HG03196 (cell line): ENCODE data around the gene PPT2.
"Not testable (repeated sequence)": the region's sequence is repeated elsewhere in the genome, so short reads cannot be mapped to it uniquely, and the experiment has no call there.

Experiments used
- ATAC-seq: cut with Tn5 transposase; IDR thresholded peaks from one replicate; pipeline ENCODE4 v1.9.1; 2021; ENCODE audit not compliant: unreplicated experiment

PPT2 gene

DNA sequence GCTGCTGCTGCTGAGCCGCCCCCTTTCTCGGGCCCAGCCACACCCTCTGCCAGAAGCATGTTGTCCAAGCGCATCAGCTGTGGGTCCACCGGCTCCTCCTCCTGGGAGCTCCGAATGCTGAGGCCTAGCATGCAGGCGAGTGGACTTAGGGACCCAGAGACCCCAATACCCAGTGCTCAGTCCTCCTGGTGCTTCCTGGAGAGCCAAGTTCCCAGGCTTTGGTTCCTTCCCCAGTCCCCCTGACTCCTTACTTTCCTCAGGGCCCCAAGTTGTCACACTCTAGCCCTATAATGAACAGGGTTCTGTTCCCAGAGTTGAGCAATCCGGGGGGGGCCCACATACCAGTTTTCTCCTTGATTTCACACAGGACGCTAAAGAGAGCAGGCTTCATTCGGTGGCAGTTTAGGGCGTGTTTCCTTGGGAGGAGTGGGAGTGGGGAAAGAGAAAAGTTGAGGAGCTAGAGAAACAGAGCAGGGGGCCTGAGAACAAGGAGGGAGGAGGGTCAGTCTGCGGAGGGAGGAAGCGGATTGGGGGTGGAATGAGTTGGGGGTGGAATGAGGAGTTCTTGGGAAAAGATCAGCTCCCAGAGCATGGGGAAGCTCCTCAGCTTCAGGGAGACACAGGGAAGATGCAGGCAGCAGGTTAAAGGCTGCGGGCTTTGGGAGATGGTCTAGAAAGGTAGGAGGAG lies 34.6 kb downstream of the PPT2 start:
- no peak for ATAC-seq

- ATAC-seq, result no peak
Measured at GRCh38 chr6:32189069-32189741, 35.3 kb downstream of the PPT2 start.

GRCh38 chr6:32189742-32190053 lies 35.8 kb downstream of the PPT2 start:
- no peak for ATAC-seq

DNA sequence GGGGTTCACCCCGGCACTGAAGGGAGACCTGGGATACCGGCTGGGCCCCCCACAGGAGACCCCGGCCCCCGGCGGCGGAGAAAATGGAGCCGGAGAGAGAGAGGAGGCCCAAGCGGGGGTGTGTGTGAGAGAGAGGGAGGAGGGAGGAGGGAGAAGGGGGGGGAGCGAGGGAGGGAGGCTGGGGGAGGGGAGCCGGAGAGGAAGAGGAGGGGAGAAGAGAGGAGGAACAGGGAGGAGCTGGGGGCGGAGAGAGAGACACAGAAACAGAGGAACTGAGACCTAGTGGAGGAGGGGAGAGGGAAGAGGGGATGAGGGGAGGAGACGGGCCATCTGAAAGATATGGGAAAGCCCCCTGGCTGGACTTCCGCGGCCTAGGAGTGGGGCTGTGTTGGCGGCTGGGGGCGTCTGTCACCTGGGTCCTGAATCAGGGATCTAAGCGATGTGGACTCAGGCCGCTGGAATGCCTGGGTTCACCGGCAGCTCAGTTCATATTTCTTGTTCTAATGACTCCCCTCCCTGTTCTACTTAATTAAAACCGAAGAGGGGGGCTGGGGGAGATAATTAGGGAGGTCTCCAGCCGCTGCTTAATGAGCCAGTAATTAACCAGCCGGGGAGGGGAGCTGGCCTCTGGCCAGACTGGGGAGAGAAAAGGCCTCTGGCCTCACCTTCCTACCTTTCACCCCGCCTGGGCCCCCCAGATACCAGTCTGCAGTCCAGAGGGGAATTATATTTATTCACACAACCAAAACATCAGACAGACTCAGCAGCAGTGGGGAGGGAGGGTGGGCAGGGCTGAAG lies 36.3 kb downstream of the PPT2 start, which contains the start of gene PBX2:
Gene PBX2, minus strand, starts transcription at position 149 of the 798 bp plus-strand sequence. CDS start 287 bp downstream, outside the sequence.
- ATAC-seq, result peak; percentile 50

DNA sequence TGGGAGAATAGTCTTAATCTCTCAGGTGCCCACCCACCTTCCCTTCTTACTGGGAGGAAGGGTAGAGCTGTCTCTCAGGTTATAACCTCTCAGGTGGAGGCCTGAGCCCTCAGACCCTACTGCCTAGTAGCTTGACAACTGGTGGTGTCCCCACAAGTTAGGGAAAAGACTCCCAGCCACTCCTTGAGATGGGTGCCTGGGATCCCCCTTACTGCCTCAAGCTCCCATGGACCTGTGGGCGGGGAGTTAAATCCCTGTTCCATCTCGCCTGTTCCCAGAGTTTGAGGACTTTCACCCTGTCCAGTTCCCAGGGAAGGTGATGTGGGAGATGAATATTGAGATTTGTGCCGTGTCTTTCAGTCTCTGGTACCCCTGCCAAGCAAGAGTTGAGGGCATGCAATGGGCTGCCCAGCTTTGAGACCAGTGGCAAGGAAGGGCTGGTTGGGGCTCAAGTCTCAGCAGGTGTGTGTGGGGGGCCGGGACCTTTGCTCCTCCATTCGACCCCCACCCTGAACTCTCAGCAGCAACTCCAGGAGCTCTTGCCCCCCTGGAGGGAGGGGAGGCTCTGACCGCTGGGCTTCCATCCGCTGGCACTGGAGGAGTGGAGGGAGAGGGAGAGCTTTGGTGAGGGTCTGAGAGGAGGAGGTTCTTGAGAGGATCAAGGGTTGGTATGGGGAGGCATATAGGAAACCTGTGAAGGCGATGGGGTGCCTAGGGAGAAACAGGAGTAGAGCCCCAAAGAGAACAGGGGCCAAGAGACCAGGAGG lies 37.2 kb downstream of the PPT2 start:
- no peak for ATAC-seq

DNA sequence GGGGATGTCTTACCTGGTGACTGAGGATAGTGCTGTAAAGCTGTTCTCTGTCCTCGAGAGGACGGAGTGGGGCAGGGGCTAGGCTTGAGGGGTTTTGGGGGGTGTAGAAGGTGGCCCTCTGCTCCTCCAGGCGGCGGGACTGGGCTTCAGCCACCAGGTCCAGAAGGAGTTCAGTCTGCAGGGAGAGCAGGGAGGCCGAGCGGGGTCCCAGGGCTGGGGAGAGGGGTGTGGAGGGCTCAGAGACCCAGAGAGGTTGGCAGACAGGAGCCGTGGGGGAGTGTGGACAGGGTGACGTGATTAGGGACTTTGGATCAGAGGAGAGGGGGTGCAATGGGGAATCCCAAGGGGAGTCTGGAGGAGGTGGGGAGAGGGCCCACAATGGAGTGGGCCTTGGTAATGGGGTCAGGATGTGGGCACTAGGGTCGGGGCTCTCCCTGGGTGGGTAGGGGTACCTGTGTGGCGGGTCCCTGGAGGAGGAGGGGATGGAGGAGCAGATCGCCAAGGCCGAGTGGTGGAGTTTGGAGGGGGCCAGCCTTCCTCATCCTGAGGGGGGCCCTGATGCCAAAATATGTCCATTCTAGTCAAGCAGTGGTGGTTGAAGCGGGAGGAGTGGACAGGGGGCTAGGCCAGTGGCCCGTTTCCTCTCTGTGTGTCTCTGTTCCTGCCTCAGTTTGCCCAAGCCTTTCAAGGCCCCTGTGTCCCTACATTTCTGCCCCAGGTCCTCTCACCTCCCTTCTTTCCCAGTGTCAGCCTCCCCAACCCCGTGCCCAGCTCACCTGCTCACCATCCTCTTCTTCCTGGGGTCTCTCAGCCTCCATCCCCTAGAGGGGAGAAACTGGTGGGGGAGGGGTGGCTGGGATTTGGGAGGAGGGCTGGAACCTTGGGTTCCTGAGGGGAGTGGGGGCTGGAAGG lies 38.0 kb downstream of the PPT2 start:
- no peak for ATAC-seq

DNA sequence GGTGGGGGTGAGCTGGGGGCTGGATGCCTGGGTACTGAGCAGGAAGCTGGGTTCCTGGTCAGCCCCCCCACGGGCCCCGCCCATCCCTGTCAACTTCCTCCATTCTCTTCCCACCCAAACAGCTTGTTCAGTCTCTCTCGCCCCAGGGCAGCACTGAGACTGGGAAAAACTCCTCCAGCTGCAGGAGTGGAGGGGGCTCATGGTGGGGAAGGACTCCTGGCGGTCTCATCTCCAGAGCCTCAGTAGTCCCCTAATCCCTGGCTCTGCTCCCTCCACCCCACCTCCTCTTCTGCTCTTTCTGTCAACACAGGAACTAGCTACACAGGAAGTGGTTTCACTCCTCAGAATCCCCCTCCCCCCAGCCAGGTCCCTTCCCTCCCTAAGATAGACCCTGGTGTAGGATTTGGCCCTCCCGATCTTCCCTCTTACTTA lies 38.7 kb downstream of the PPT2 start, which contains the start of gene GPSM3:
Gene GPSM3, minus strand, starts transcription at position 36 of the 432 bp plus-strand sequence. CDS start 130 bp downstream, outside the sequence.
- ATAC-seq, result no peak

- ATAC-seq, result not testable (repeated sequence)
Measured at GRCh38 chr6:32193096-32193495, 39.2 kb downstream of the PPT2 start.

DNA sequence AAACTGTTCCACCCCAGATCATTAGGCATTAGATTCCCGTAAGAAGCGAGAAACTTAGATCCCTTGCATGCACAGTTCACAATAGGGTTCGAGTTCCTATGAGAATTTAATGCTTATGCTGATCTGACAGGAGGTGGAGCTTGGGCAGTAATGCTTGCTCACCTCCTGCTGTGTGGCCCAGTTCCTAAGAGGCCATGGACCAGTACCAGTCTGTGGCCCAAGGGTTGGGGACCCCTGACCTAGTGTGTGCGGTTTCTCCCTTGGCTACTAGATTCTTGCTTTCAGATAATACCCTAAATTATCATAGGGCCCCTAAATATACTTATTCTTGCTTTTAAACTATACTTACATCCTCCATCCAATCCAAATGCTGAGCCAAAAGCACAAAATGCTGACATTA lies 40.4 kb downstream of the PPT2 start:
- ATAC-seq, result no peak

- no peak for ATAC-seq
Measured at GRCh38 chr6:32194825-32195651, 41.1 kb downstream of the PPT2 start.

DNA sequence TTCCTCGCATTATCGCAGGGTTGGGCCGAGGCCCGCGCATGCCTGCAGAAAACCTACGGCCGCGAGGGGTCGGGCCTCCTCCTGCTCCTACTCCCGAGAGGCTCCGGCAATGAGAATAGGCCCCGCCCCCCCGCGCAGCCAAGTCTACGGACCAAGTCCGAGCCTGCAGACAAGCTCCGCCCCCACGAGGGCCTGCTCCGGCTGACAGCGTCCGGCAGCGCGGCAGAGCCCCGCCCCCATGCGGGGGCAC lies 41.6 kb downstream of the PPT2 start:
- peak; percentile 65 for ATAC-seq

DNA sequence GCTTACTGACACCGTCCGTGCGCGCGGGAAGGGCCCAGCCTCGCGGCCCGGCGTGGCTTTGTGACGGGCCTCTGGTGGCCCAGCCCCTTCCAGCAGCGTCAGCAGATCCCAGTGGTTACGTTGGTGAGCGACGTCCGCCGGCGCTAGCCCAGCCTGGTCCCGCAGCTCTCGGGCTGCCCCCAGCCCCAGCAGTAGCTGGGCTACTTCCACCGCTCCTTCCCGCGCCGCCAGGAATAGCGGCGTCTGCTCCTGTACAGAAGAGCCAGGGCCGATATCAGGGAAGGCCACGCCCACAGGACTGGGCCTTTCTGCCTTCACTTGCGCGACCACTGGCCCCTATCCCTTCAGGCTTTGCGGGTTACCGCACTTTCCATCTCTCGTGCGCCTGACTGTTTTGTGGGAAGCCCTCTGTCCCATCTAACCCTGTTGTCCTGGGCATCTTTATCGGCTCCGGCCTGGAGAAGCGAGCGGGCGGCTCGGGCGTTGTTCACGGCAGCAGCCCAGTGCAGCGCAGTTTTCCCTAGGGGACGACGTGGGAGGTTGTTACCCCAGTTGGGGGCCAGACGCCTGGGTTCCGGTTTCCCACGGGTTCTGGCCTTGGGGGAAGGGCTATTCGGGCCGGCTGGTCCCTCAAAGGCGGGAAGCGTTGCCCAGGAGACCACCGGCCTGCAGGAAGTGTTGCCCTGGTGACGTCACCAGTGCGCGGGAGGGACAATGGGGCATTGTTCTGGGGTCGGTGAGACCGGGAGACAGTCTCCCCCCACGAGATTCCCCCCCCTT lies 42.2 kb downstream of the PPT2 start:
- ATAC-seq, result peak; percentile 75

DNA sequence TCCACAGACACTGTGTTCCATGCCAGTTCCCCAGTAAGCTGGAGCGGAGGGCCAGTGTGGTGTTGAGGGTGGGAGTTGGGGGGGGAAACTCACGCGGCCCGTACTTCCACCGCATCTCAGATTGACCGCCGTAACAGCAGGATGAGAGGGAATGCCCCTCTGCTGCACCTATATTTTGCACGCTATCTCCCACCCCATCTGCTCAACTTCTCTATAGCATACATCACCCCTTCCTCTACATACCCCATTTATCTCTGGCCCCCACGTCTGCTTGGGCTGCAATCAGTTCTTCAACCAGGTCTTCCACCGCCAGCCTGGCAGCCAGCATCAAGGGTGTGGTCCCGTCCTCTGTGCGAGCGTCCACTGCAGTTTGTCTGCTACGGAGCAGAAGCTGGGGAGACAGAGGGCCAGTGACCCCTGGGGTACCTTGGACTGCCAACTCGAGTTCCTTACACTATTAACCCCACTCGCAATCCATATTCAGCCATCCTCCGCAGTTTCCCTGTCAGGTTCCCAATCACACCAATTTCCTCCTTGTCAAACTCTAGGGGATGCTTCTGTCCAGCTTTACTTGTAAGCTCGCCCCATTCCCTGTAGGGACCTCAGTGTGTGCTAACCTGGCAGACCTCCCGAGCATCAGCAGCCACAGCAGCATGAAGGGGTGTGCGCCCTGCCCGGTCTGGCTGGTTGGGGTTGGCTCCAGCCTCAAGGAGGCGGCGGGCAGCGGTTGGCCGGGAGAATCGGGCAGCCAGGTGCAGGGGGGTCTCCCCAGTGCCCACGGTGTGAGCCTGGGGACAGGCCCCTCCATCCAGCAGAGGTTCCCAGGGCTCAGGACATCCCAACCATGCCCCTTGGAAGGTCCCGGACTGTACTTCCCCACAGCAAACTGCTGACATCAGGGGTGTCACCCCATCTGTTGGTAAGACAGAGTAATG lies 43.0 kb downstream of the PPT2 start:
- no peak for ATAC-seq

GRCh38 chr6:32198345-32198696 lies 44.4 kb downstream of the PPT2 start:
- ATAC-seq, result no peak

DNA sequence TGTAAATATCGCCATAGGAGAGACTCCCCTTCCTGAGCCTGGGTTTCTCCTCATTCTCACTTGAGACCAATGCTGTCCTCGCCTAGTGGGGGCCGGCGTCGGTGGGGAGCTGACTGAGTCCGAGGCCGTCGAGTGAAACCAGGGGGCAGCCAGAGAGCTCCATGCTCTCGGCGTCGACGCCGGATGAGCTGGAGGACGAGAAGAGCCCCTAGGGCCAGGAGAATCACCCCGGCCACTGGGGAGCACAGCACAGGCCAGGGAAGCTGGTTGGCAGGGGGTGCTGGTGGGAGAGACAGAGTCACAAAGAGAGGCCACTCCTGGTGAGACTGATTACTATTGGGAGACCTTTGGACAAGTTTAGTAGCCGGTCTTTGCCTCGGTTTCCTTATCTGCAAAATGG lies 44.9 kb downstream of the PPT2 start:
- no peak for ATAC-seq

DNA sequence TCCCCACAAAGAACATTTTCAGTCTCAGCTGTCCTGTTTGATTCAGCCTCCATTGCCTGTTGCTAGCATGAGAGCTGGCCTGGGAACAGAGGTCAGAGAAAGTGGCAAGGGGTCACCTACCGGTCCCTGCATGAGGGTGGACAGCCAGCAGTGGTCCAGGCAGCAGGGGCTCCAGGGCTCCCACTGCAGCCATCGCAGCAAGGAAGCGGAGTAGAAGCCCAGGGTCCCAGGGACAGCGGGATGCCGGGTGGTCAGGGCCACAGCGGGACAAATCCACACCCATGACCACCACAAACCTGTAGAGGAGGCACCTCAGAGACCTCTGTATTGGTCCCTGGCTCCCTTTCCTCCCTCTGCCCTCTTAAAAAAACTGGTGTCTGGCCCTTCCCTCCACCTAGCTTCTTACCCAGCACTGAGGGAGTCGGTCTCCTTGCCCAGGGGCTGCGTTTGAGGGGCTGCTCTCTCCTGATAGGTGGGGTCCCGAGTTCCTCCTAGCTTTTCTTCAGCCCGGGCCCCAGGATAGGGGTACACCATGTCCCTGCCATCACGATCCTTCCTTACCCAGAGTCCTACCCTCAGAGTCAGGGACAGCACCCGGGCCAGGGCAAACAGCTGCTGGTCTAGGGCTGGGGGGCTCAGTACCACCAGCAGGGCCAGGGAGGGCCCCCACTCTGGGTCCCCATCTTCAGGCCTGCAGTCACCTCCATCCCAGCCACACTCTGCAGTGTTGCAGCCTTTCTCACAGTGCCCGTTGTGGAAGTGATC lies 47.0 kb downstream of the PPT2 start:
- no peak for ATAC-seq

DNA sequence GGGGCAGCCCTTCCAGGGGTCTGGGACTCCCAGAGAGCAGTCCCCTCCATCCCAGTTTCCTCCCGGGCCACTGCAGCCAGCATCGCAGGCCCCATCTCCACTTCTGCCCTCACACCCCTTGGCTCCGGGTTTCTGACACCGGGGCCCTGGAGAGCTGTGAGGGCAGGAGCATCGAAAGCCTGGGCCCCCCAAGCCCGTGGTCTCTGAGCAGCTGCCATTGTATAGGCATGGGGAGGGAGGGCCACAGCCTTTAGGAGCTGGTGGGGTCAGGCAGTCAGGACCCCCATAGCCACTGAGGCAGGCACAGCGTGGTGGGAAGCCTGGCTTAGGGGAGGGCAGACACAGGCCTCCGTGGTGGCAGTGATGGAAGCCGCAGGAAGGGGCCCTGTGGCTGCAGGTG lies 48.2 kb downstream of the PPT2 start:
- ATAC-seq, result no peak
